GM19099 (cell line): ENCODE results near the gene DVL3.

ENCODE experiments used
- POLR2A ChIP-seq: IDR thresholded peaks from 3 replicates; pipeline ENCODE4 v1.6.1; 2011; ENCODE audit warnings: low read depth; ENCODE audit not compliant: insufficient read length; ENCODE audit errors: extremely low read depth

The DVL3 gene

DNA sequence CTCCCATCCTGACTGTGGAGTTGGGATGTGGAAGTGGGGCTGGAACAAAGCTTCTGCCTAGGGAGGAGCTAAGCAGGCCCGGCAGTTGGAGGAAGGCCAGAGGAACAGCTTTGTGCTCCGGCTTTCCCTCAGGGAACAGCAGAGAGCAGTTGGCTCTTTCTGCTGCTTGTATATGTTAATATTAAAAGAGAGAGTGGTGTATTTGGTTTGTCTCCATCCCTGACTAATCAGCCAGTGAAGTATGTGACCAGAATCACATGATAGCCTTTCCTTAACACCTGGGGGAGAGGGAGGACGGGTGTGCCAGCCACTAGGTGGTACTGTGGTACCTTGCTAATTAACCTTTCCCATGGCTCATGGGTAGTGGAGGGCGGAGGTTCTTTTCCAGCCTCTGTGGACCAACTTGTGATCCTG, 10.1 kb upstream of the DVL3 start:
- TF ChIP-seq POLR2A: no peak

DNA sequence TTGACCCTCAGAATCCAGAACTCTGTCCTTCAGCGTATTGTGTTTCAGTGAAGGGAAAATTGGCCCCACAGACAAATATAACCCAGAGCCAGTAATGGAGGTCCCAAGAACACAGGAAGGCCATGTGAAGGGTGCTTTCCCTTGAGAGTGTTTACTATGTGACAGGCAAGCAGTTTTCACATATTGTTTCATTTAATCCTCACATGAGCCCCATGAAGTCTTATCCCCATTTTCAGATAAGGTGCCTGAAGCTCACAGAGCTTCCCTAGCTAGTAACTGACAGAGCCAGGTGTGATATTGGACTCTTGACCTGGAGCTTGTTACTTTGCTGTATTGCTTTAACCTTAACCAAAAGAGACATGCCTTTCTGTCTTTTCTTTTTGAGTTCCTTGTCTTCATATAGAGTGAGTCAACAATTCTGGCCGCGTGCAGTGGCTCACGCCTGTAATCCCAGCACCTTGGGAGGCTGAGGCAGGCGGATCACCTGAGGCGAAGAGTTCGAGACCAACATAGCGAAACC, 9.4 kb upstream of the DVL3 start:
- TF ChIP-seq POLR2A: no peak

DNA sequence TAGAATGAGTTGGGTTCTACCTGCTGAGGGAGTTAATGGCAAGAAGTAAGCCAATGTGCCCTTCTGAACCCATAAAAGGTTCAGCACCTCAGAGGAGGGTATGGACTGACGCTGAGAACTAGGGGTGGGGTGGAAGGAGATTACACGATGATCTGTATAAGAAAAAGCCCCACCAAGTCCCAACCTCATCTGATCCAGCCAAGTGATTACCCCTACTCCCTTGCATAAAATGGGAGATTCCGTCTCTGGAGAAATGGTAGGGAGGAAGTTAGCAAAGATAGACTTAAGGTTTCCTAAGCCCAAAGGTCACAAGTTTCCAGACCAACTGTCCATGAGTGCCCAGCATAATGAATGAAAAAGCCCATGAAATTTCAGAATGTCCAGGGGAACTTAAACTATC, 7.1 kb upstream of the DVL3 start:
- TF ChIP-seq POLR2A: no peak

- no peak for TF ChIP-seq POLR2A
Measured at GRCh38 chr3:184149123-184149522, 6.1 kb upstream of the DVL3 start.

GRCh38 chr3:184155644-184156521, 706 bp downstream of the DVL3 start:
- TF ChIP-seq POLR2A: no peak

DNA sequence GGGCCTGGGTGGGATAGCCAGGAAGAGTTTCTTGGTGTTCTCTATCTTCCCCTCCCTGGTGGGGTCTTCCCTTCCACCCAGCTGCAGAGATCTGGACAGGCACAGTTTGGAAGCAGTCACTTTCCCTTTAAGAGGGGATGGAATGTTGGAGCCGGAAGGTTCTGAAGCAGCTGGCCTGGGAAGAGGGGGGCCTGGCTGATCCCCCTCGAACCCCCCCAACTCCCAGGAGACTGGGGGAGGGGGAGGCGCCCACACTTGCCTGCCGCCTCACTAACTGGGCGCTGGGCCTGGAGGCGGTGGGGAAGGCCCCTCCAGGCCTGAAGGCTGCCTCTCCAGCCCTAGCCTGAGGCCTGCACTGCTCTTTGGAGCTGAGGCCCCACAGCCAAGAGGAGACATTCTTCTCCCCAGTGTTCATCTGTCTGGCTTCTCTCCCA, 1.4 kb downstream of the DVL3 start:
- no peak for TF ChIP-seq POLR2A

- TF ChIP-seq POLR2A: no peak
Measured at GRCh38 chr3:184157206-184157605, 2.0 kb downstream of the DVL3 start.

- TF ChIP-seq POLR2A: no peak
Measured at GRCh38 chr3:184158404-184158803, 3.2 kb downstream of the DVL3 start.

DNA sequence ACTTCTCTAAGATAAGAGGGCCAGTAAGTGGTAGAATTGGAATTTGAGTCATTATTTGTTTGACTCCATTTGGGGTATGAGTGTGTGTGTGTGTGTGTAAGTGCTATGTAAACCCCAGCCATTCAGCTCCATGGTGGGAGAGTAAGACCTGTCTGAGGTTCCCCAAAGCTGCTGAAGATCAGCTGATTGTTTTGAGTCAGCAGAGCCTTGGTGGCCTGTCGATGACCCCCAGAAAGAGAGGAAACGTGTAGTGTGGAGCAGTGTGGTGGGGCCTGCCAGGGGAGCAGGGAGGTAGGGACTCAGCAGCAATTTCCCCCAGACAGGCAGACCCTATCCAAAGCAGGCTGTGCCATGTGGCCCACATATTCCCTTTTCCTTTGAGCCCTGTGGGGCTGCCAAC, 5.3 kb downstream of the DVL3 start:
- no peak for TF ChIP-seq POLR2A

- TF ChIP-seq POLR2A: no peak
Measured at GRCh38 chr3:184164648-184165330, 9.6 kb downstream of the DVL3 start.

GRCh38 chr3:184165543-184165942, 10.4 kb downstream of the DVL3 start:
- no peak for TF ChIP-seq POLR2A

DNA sequence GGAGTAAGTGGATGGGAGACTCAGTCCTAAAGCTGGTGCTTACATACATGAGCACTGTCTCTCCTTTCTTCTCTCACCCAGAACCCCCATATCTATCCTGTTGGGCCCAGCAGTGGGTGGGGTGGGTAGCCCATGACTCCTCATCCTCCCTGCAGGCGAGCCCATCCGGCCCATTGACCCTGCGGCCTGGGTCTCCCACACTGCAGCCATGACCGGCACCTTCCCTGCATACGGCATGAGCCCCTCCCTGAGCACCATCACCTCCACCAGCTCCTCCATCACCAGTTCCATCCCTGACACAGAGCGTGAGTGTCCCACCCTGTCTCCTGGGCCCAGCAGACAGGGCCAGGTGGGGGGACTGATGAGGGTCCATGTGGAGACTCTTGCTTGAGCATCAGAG, 11.5 kb downstream of the DVL3 start:
- TF ChIP-seq POLR2A: no peak

DNA sequence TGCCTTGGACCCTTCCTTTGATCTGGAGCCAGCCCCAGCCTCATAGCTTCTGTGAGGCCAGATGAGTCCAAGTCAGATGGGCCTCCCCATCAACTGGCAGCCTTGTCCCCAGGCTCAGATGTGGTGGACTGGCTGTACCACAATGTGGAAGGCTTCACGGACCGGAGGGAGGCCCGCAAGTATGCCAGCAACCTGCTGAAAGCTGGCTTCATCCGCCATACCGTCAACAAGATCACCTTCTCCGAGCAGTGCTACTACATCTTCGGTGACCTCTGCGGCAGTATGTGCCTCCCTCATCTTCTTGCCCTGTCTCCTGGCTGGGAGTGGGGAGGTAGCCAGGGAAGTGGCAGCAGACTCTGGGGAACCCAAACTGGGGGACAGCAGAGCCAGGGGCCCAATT, 12.6 kb downstream of the DVL3 start:
- TF ChIP-seq POLR2A: no peak

GRCh38 chr3:184168363-184169120, 13.4 kb downstream of the DVL3 start:
- no peak for TF ChIP-seq POLR2A

DNA sequence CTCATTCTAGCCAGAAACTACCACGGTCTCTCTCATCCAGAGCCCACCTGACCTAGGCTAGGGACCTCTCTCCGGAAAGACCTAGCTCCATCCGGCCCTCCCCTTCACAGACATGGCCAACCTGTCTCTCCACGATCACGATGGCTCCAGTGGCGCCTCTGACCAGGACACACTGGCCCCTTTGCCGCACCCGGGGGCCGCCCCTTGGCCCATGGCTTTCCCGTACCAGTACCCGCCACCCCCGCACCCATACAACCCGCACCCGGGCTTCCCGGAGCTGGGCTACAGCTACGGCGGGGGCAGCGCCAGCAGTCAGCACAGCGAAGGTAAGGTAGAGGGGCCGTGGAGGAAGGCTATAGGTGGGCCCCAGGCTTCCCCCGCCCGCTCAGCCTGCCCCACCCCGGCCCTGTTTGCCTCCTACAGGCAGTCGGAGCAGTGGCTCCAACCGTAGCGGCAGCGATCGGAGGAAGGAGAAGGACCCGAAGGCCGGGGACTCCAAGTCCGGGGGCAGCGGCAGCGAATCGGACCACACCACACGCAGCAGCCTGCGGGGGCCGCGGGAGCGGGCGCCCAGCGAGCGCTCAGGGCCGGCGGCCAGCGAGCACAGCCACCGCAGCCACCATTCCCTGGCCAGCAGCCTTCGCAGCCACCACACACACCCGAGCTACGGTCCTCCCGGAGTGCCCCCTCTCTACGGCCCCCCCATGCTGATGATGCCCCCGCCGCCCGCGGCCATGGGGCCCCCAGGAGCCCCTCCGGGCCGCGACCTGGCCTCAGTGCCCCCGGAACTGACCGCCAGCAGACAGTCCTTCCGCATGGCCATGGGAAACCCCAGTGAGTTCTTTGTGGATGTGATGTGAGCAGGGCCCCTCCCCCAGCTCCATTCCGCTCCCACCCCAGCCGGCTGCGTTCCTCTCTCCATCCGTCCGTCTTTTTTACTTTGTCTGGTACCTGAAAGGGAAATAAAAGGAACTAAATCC, 15.0 kb downstream of the DVL3 start:
- TF ChIP-seq POLR2A: no peak

DNA sequence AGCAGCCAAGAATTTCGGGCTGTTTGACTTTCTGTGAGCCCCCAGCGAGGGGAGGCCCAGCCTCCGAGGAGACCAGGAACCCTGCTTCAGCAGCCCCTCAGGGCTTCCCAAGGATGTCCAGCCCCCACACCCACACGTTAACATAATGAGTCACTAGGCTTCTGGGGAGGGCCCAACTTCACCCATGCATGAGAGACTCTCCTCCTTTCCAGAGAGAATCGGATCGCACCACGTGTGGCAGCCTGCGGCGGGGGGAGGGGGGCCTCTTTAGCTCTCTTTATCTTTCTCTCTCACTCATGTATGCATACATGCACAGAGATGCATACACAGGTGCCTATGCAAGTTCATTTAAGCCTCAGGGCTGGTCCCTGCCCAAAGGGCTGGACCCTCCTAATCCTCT, 16.4 kb downstream of the DVL3 start:
- no peak for TF ChIP-seq POLR2A
